GM23338 (cell line): ENCODE data around the gene CCDC178. TPM values are rescaled to one million over a fixed set of nuclear protein-coding genes. Genes with fewer than 3 reads are reported as not detected.

Source experiments
- ATAC-seq: fragments of 200-7000 bp; cut with Tn5 transposase; 3 replicates; pipeline ENCODE4 v1.9.1; 2020
- DNase-seq: peaks from one replicate; pipeline ENCODE4 v3.0.0-alpha.2; 2015; ENCODE audit warnings: low spot score
- H2AFZ ChIP-seq: fragments of 200-600 bp; sonication (generic); 2 replicates; pipeline ENCODE4 v1.8.0; 2016; ENCODE audit warnings: antibody characterized with exemption, mild to moderate bottlenecking, moderate library complexity
- H3F3A ChIP-seq: fragments of 200-600 bp; sonication (generic); replicated peaks from 2 replicates; pipeline ENCODE4 v1.8.0; 2017; ENCODE audit warnings: antibody characterized with exemption, mixed run types, low read depth
- H3K27ac ChIP-seq: fragments of 200-600 bp; sonication (generic); 2 replicates; pipeline ENCODE4 v1.6.1; 2016; ENCODE audit warnings: low read depth
- H3K27me3 ChIP-seq: fragments of 200-600 bp; sonication (generic); 2 replicates; pipeline ENCODE4 v1.8.0; 2016; ENCODE audit warnings: mild to moderate bottlenecking, mixed run types, moderate library complexity; ENCODE audit not compliant: insufficient read depth
- H3K36me3 ChIP-seq: fragments of 200-600 bp; sonication (generic); 2 replicates; pipeline ENCODE4 v1.8.0; 2016; ENCODE audit warnings: mild to moderate bottlenecking; ENCODE audit not compliant: insufficient read depth
- H3K4me1 ChIP-seq: fragments of 200-600 bp; sonication (generic); 2 replicates; pipeline ENCODE4 v1.8.0; 2016; ENCODE audit warnings: mild to moderate bottlenecking, moderate library complexity; ENCODE audit not compliant: insufficient read depth
- H3K4me2 ChIP-seq: fragments of 200-600 bp; sonication (generic); 2 replicates; pipeline ENCODE4 v1.7.1; 2017; ENCODE audit warnings: mixed run types
- H3K4me3 ChIP-seq: fragments of 200-600 bp; sonication (generic); 2 replicates; pipeline ENCODE4 v1.6.1; 2016; ENCODE audit warnings: mixed run types
- H3K79me2 ChIP-seq: fragments of 200-600 bp; sonication (generic); replicated peaks from 2 replicates; pipeline ENCODE4 v1.8.0; 2017; ENCODE audit warnings: mild to moderate bottlenecking; ENCODE audit not compliant: insufficient read depth
- H3K9me2 ChIP-seq: fragments of 200-600 bp; sonication (generic); 2 replicates; pipeline ENCODE4 v1.8.0; 2017; ENCODE audit not compliant: insufficient read depth
- H4K20me1 ChIP-seq: fragments of 200-600 bp; sonication (generic); replicated peaks from 2 replicates; pipeline ENCODE4 v1.8.0; 2017; ENCODE audit warnings: mild to moderate bottlenecking; ENCODE audit not compliant: insufficient read depth
- H3K27ac Mint-ChIP-seq: 2 replicates; pipeline ENCODE4 v1.8.0; 2020; ENCODE audit warnings: inconsistent platforms, mild to moderate bottlenecking, moderate library complexity, mixed read lengths
- H3K27me3 Mint-ChIP-seq: 3 replicates; pipeline ENCODE4 v1.8.0; 2022; ENCODE audit warnings: low read depth, mild to moderate bottlenecking, moderate library complexity, mixed read lengths, inconsistent platforms; ENCODE audit not compliant: insufficient read depth, poor library complexity
- H3K36me3 Mint-ChIP-seq: 3 replicates; pipeline ENCODE4 v1.8.0; 2021; ENCODE audit warnings: low read depth, mild to moderate bottlenecking, inconsistent platforms, moderate library complexity, mixed read lengths
- H3K4me1 Mint-ChIP-seq: 3 replicates; pipeline ENCODE4 v1.8.0; 2020; ENCODE audit warnings: mild to moderate bottlenecking, inconsistent platforms, mixed read lengths
- H3K4me3 Mint-ChIP-seq: 3 replicates; pipeline ENCODE4 v1.8.0; 2021; ENCODE audit warnings: moderate library complexity, mild to moderate bottlenecking, inconsistent platforms, mixed read lengths
- H3K9me3 Mint-ChIP-seq: 3 replicates; pipeline ENCODE4 v1.8.0; 2020; ENCODE audit warnings: moderate library complexity, mild to moderate bottlenecking, inconsistent platforms, mixed read lengths
- CREB1 ChIP-seq: fragments of 250-450 bp; sonication (Bioruptor Pico); IDR thresholded peaks from 2 replicates; pipeline ENCODE4 v1.5.0; 2020; ENCODE audit warnings: low read depth, mild to moderate bottlenecking, moderate library complexity
- EZH2phosphoT487 ChIP-seq: fragments of 200-600 bp; sonication (generic); IDR thresholded peaks from one replicate; pipeline ENCODE4 v1.8.1; 2018; ENCODE audit warnings: antibody characterized with exemption; ENCODE audit not compliant: unreplicated experiment
- JUNB ChIP-seq: IDR thresholded peaks from one replicate; pipeline ENCODE4 v1.6.1; 2016; ENCODE audit warnings: antibody characterized with exemption; ENCODE audit not compliant: unreplicated experiment
- NANOG ChIP-seq: IDR thresholded peaks from 2 replicates; pipeline ENCODE4 v1.6.1; 2016; ENCODE audit warnings: antibody characterized with exemption, borderline replicate concordance
- STAT1 ChIP-seq: IDR thresholded peaks from one replicate; pipeline ENCODE4 v1.6.1; 2016; ENCODE audit warnings: antibody characterized with exemption; ENCODE audit not compliant: unreplicated experiment
- ZNF114 ChIP-seq: fragments of 250-450 bp; sonication (Bioruptor Pico); IDR thresholded peaks from 2 replicates; pipeline ENCODE4 v1.5.0; 2020; ENCODE audit warnings: mild to moderate bottlenecking, moderate library complexity
- ZNF462 ChIP-seq: fragments of 250-450 bp; sonication (Bioruptor Pico); IDR thresholded peaks from 2 replicates; pipeline ENCODE4 v1.5.0; 2020; ENCODE audit warnings: mild to moderate bottlenecking, moderate library complexity
- polyA plus RNA-seq: library from polyadenylated mRNA; unstranded; fragments of >200 nt; fragmentation: Nextera tagmentation; extraction: Ambion mirVana; gene quantifications from 2 replicates; pipeline ENCODE4 v1.2.1, GENCODE V29; 2016
- total RNA-seq: library from RNA; depleted of rRNA; stranded (reverse); fragments of >200 nt; shearing (Covaris generic); gene quantifications from 2 replicates; pipeline ENCODE4 v1.2.3, GENCODE V29; 2014

The CCDC178 gene
- total and polyA plus RNA-seq, 2 experiments from 2014 or later, result 0.17 to 0.24 TPM

- TF ChIP-seq ZNF462 (CRISPR knock-in tag), result no peak
These were observed 387.6 kb downstream of the CCDC178 start (continued) for GRCh38 chr18:33052886-33053285.

- Histone ChIP-seq H3F3A (no peaks in the 10 kb centered on the region), H3K27me3 (no peaks in the 10 kb centered on the region), H3K36me3 (no peaks in the 10 kb centered on the region), H3K4me1 (no peaks in the 10 kb centered on the region), H3K4me3 (no peak overlapping the region), H4K20me1 (no peaks in the 10 kb centered on the region), H3K79me2 (no peaks in the 10 kb centered on the region), H3K9me2 (no peaks in the 10 kb centered on the region), H3K4me2 (no peak overlapping the region), H3K27ac (no peak overlapping the region), H2AFZ (no peak overlapping the region)
- ATAC-seq, result no peak
- H3K9me3 Mint-ChIP-seq, result no peaks in the 10 kb centered on the region
- DNase-seq, result no peak
- no peak overlapping the region for H3K4me3 Mint-ChIP-seq
- H3K27me3 Mint-ChIP-seq, result peaks cover 4% of the 10 kb centered on the region
- H3K27ac Mint-ChIP-seq, result no peak overlapping the region
- no peak for TF ChIP-seq STAT1
- H3K36me3 Mint-ChIP-seq, result no peaks in the 10 kb centered on the region
- no peaks in the 10 kb centered on the region for H3K4me1 Mint-ChIP-seq
These were observed 389.1 kb downstream of the CCDC178 start for GRCh38 chr18:33051407-33051806.

- H3K9me2 ChIP-seq, result no peaks in the 10 kb centered on the region
- H3K36me3 Mint-ChIP-seq, result no peaks in the 10 kb centered on the region
- no peaks in the 10 kb centered on the region for H3F3A ChIP-seq
- H3K9me3 Mint-ChIP-seq, result peaks cover 11% of the 10 kb centered on the region; the same call in 2 of the 3 replicates
- ATAC-seq (no peak), DNase-seq (peak; percentile 3)
- no peaks in the 10 kb centered on the region for H4K20me1 ChIP-seq
- H3K4me2 ChIP-seq, result no peak overlapping the region
- no peak overlapping the region for H3K27ac ChIP-seq
- H3K36me3 ChIP-seq, result no peaks in the 10 kb centered on the region; the same call in 1 of the 2 replicates
- no peak overlapping the region for H3K4me3 ChIP-seq
- H3K27me3 ChIP-seq, result no peaks in the 10 kb centered on the region
- H3K27me3 Mint-ChIP-seq, result no peaks in the 10 kb centered on the region
- H3K4me1 ChIP-seq, result no peaks in the 10 kb centered on the region
- H3K4me1 Mint-ChIP-seq, result no peaks in the 10 kb centered on the region
- no peaks in the 10 kb centered on the region for H3K79me2 ChIP-seq
- H3K27ac Mint-ChIP-seq, result no peak overlapping the region
- no peak overlapping the region for H3K4me3 Mint-ChIP-seq
- H2AFZ ChIP-seq, result no peak overlapping the region
- no peak for TF ChIP-seq ZNF114 (CRISPR knock-in tag)
- TF ChIP-seq EZH2phosphoT487, result no peak
- TF ChIP-seq JUNB, result no peak
- TF ChIP-seq NANOG, result no peak
- no peak for TF ChIP-seq CREB1
These were observed 400.3 kb downstream of the CCDC178 start for GRCh38 chr18:33040213-33040612.
